Activated naive CD8-positive, alpha-beta T cell treated with anti-CD3 and anti-CD28 coated beads for 36 hours (primary cell): ENCODE measurements around the gene PSME3IP1. TPM values are rescaled to one million over a fixed set of nuclear protein-coding genes. Genes with fewer than 3 reads are reported as not detected.
"Not testable (repeated sequence)": the region's sequence is repeated elsewhere in the genome, so short reads cannot be mapped to it uniquely, and the experiment has no call there.

Experiments
- DNase-seq: peaks from one replicate; pipeline ENCODE4 v3.0.0; 2021
- H3K27ac Mint-ChIP-seq: one replicate; pipeline ENCODE4 v1.8.0; 2022; ENCODE audit warnings: mild to moderate bottlenecking, moderate library complexity, mixed read lengths
- H3K27me3 Mint-ChIP-seq: one replicate; pipeline ENCODE4 v1.8.0; 2022; ENCODE audit warnings: mild to moderate bottlenecking, mixed read lengths
- H3K36me3 Mint-ChIP-seq: one replicate; pipeline ENCODE4 v1.8.0; 2021; ENCODE audit warnings: mild to moderate bottlenecking, mixed read lengths
- H3K4me1 Mint-ChIP-seq: one replicate; pipeline ENCODE4 v1.8.0; 2021; ENCODE audit warnings: mixed read lengths
- H3K4me3 Mint-ChIP-seq: one replicate; pipeline ENCODE4 v1.8.0; 2022; ENCODE audit warnings: mild to moderate bottlenecking, moderate library complexity, mixed read lengths
- H3K9me3 Mint-ChIP-seq: one replicate; pipeline ENCODE4 v1.8.0; 2022; ENCODE audit warnings: mixed read lengths
- total RNA-seq, 2 experiments: library from RNA; stranded (reverse); gene quantifications; one replicate each; pipeline ENCODE4 v1.2.3, GENCODE V29; 2021

Gene PSME3IP1
- total RNA-seq, 2 experiments from 2014 or later: 109 to 117 TPM

DNA sequence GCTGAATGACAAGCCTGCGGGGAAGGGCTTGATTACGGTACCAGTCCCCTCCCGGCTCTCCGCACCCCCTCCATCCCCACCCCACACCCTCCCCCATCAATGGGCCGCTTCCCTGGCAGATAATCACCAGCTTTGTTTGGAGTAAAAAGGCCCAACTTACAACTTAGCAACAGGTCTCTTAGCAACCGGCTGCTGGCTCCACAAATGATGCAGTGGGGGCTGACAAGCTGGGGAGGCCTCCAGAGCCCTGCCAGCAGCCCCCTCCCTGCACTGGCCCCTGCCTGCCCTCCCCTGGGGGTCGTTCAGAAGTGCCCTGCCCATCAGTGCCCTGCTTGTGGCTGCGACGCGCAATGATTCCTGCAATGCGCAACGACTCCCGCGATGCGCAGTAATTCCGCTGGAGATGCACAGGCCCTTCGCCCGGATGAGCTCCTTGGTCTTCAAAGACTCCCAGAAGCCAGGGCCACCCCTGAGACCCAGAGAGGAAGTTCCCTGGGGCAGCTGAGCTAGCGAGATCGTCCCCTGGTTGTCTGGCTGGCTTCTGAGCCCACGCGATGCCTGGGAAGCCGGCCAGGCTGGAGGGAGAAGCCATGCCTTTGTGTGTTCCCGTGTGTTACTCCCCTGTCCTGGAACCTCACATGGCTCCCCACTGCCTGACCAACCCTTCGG, 70.2 kb downstream of the PSME3IP1 start:
- Mint-ChIP-seq H3K4me3 (no peak overlapping the region), H3K36me3 (no peaks in the 10 kb centered on the region), H3K27ac (no peak overlapping the region), H3K9me3 (no peaks in the 10 kb centered on the region), H3K27me3 (no peaks in the 10 kb centered on the region), H3K4me1 (peaks cover 5% of the 10 kb centered on the region)
- DNase-seq: no peak

DNA sequence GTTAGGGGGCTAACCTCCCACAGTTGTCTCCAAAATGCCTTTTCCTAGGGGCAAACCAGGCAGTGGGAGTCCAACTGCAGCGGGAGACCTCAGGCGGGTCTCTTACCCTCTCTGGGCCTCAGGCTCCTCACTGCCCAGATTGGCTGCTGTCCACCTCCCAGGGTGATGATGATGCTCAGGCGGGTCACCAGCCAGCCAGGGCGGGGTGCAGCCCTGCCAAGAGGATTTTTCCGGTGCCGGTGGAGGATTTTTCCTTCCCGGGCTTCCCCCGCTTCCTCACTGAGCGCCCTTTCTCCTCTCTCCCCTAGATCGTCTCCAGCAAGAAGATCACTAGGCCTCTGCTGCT, 70.7 kb downstream of the PSME3IP1 start:
- Mint-ChIP-seq H3K9me3 (no peaks in the 10 kb centered on the region), H3K27ac (no peak overlapping the region), H3K36me3 (no peaks in the 10 kb centered on the region), H3K4me3 (no peak overlapping the region), H3K4me1 (peaks cover 5% of the 10 kb centered on the region), H3K27me3 (no peaks in the 10 kb centered on the region)
- no peak for DNase-seq

DNA sequence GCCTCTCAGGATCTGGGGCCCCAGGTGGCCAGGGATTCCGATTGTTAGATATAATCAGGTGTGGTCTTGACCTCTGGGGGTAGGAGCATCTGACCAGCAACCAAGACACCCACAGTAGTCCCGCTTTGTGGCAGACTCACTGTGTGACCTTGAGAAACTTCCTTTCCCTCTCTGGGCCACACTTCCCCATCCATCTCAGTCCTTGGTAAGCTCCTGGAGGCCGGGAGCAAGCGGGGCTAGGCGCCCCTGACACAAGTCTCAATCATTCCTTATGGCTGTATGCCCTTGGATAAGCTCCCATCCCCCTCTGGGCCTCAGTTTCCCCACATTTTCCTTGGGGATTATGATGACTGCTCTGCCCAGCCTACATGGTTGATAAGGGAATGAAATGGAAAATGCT, 72.2 kb downstream of the PSME3IP1 start:
- Mint-ChIP-seq H3K27me3 (no peaks in the 10 kb centered on the region), H3K4me1 (peaks cover 5% of the 10 kb centered on the region), H3K4me3 (no peak overlapping the region), H3K27ac (no peak overlapping the region), H3K9me3 (no peaks in the 10 kb centered on the region), H3K36me3 (no peaks in the 10 kb centered on the region)
- DNase-seq: no peak

DNA sequence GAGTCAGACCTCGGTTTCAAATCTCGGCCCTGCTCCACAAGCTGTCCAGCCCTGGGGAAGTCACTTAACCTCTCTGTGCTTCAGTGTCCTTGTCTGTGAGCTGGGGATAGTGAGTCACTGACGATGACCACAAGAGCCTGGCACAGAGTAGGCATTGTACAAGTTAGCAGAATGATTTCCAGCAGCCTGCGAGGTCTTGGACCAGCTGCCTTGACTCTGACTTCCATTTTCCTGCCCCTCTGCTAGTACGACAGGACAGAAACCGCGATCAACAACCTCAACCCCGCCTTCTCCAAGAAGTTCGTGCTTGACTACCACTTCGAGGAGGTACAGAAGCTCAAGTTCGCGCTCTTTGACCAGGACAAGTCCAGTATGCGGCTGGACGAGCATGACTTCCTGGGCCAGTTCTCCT, 72.8 kb downstream of the PSME3IP1 start:
- Mint-ChIP-seq H3K9me3 (no peaks in the 10 kb centered on the region), H3K4me3 (no peak overlapping the region), H3K4me1 (peaks cover 5% of the 10 kb centered on the region), H3K27me3 (no peaks in the 10 kb centered on the region), H3K27ac (no peak overlapping the region), H3K36me3 (no peaks in the 10 kb centered on the region)
- DNase-seq: no peak

DNA sequence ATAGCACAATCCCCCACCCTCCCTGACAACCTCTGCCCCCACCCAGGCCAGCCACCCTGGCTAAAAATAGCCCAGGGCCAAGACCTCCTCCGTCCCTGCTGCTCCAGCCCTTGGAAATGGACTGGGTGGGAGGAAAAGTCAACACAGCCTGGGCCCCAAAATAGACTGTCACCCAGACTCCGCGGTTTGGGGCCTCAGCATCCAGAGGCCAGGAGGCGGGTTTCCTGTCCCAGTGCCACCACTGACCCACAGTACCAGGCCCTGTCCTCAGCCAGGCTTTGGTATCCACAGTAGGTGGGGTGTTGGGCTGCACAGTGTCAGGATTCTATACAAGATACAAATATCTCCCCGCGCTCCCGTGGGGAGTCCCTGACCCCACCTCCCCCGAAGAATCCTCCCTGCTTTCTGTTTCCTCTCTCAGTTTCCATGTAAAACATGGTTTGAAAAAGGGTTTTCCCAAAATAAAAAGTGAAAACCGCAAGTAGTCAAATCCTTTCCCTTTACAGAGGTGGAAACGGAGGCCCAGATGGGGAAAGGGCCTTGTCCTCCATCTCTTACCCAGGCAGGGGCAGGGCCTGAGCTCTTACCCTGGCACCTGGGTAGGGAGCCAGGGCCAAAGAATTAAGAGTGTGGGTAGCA, 73.3 kb downstream of the PSME3IP1 start:
- Mint-ChIP-seq H3K4me3 (no peak overlapping the region), H3K27ac (no peak overlapping the region), H3K9me3 (no peaks in the 10 kb centered on the region), H3K27me3 (no peaks in the 10 kb centered on the region), H3K4me1 (peaks cover 5% of the 10 kb centered on the region), H3K36me3 (no peaks in the 10 kb centered on the region)
- no peak for DNase-seq

DNA sequence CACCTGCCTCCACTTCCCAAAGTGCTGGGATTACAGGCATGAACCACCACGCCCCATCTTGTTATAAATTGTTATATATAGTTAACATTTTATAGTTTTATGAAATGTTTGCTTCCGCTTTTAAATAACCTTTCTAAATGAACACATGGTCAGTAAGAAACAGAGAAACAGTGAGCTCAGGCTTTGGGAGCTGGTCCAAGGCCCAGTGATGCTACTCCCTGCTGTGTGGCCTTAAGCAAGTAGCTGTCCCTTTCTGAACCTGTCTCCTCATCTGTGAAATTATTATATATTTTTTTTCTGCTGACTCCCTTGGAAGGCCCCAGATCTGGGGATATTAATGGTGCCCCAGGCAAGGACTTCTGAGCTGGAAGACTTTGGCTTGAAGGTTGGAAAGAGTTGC, 74.4 kb downstream of the PSME3IP1 start:
- H3K27me3 Mint-ChIP-seq: no peaks in the 10 kb centered on the region
- H3K36me3 Mint-ChIP-seq: no peaks in the 10 kb centered on the region
- no peak for DNase-seq
- H3K27ac Mint-ChIP-seq: no peak overlapping the region
- H3K9me3 Mint-ChIP-seq: no peaks in the 10 kb centered on the region
- H3K4me1 Mint-ChIP-seq: peaks cover 6% of the 10 kb centered on the region
- no peak overlapping the region for H3K4me3 Mint-ChIP-seq

DNA sequence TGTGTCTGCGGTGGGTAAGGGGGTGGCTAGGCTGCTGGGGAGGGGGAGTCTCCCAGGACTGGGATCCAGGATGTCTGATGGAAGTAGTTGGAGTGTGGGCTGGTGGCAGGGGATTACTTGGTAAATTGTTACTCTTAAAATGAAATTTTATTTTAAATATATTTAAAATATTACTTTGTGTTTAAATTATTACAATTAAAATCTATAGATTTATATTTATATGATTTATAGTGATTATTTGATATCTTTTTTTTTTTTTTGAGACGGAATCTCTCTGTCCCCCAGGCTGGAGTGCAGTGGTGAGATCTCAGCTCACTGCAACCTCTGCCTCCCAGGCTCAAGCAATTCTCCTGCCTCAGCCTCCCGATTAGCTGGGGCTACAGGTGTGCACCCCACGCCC, 74.9 kb downstream of the PSME3IP1 start:
- DNase-seq: no peak
- H3K4me1 Mint-ChIP-seq: peaks cover 7% of the 10 kb centered on the region
- H3K27me3 Mint-ChIP-seq: no peaks in the 10 kb centered on the region
- H3K27ac Mint-ChIP-seq: no peak overlapping the region
- no peaks in the 10 kb centered on the region for H3K36me3 Mint-ChIP-seq
- no peak overlapping the region for H3K4me3 Mint-ChIP-seq
- no peaks in the 10 kb centered on the region for H3K9me3 Mint-ChIP-seq

DNA sequence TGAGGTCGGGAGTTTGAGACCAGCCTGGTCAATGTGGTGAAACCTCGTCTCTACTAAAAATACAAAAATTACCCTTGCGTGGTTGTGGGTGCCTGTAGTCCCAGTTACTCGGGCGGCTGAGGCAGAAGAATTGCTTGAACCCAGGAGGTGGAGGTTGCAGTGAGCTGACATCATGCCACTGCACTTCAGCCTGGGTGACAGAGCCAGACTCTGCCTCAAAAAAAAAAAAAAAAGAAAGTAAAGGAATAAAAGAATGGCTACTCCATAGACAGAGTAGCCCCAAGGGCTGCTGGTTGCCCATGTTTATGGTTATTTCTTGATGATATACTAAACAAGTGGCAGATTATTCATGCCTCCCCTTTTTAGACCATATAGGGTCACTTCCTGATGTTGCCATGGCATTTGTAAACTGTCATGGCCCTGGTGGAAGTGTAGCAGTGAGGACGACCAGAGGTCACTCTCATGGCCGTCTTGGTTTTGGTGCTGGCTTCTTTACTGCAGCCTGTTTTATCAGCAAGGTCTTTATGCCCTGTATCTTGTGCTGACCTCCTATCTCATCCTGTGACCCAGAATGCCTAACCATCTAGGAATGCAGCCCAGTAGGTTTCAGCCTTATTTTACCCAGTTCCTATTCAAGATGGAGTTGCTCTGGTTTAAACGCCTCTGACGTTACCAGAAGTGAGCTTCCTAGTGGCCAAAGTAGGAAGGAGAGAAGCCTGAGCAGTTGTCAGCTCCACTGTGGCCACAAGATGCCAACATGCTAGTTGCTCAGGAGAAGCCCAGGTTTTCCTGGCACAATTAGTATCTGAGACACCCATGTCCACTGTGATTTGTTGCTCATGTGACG, 76.4 kb downstream of the PSME3IP1 start:
- H3K27ac Mint-ChIP-seq, H3K27me3 Mint-ChIP-seq, H3K4me3 Mint-ChIP-seq, H3K36me3 Mint-ChIP-seq, H3K9me3 Mint-ChIP-seq, DNase-seq: not testable (repeated sequence)
- H3K4me1 Mint-ChIP-seq: peaks cover 12% of the 10 kb centered on the region

DNA sequence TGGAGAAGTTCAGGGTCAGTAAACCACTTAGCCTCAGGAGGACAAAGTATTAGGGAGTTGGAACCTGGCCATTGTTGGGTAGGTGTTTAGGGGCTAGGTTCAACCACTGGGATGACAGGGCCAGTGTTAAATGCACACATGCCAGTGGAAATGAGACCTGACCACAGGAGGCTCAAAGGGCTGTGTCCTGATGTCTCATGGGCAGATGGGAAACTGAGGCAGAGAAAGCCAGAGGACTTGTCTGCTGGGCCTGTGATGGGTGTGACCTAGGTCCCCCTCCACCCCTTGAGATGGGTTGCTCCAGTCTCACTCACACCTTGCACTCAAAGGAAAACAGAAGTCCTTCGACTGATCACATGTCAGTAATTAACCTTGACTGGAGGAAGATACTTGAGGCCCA, 77.4 kb downstream of the PSME3IP1 start:
- Mint-ChIP-seq H3K4me3 (no peak overlapping the region), H3K9me3 (no peaks in the 10 kb centered on the region), H3K27me3 (no peaks in the 10 kb centered on the region), H3K36me3 (no peaks in the 10 kb centered on the region), H3K27ac (no peak overlapping the region), H3K4me1 (peaks cover 13% of the 10 kb centered on the region)
- no peak for DNase-seq

DNA sequence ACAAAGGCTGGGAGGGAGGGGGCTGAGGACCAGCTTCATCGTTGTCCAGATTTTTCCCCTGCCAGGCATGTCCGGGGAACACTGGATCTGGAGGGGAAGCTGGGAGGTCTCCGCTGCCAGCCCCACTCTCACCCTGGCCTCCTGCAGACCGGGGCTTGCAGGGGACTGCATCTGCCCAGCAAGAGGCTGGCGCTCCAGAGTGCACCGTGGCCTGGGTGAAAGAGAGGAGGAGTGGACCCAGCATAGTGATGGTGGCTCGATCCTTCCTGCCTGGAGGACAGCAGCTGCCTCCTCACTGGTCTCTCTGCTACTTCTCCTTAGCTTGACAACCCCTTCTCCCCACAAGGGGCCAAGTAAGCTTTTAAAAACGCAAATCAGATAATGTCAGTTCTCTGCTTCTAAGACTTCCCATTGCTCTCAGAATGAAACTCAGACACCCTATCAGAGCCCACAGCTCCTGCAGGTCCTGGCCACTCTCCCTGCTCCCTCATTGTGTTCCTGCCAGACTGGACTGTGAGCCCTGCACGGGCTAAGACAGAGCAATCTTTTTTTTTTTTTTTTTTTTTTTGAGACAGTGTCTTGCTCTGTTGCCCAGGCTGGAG, 78.4 kb downstream of the PSME3IP1 start:
- no peaks in the 10 kb centered on the region for H3K9me3 Mint-ChIP-seq
- no peak overlapping the region for H3K4me3 Mint-ChIP-seq
- no peak for DNase-seq
- H3K36me3 Mint-ChIP-seq: no peaks in the 10 kb centered on the region
- peaks cover 8% of the 10 kb centered on the region for H3K4me1 Mint-ChIP-seq
- no peak overlapping the region for H3K27ac Mint-ChIP-seq
- H3K27me3 Mint-ChIP-seq: no peaks in the 10 kb centered on the region

DNA sequence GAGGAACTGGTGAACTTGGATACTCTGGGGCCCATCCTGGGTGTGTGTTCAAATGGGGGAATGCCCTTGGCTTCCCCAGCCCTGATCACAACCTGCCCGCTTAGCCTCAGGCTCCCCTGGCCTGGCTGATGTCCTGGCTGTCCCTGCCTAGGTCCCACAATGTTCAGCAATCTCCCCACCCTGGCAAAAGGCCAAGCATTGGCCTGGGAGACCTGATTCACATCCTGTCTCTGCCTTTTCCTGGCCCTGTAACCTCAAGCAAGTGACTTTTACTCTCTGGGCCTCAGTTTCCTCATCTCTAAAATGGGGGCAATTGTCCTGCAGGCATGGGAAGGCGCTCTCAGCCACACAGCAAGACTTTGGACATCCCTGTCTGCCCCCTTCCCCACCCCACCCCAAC, 79.1 kb downstream of the PSME3IP1 start:
- Mint-ChIP-seq H3K27ac (no peak overlapping the region), H3K4me1 (peaks cover 8% of the 10 kb centered on the region), H3K9me3 (no peaks in the 10 kb centered on the region), H3K4me3 (no peak overlapping the region), H3K27me3 (no peaks in the 10 kb centered on the region), H3K36me3 (no peaks in the 10 kb centered on the region)
- no peak for DNase-seq

DNA sequence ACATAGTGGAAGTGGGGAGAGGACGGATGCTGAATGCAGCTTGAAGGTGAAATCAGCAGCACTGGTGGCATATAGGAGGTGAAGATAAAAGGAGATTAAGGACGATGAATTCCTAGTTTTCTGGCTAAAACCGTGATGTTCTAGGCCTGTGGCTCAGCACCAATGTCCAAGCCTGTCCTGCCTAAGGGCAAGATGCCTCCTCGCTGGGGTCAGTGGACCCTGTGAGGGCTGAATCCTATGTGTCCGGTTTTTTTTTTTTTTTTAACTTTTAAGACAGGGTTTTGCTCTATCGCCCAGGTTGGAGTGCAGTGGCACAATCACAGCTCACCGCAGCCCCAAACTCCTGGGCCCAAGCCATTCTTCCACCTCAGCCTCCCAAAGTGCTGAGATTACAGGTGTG, 80.7 kb downstream of the PSME3IP1 start:
- Mint-ChIP-seq H3K4me3 (no peak overlapping the region), H3K27ac (no peak overlapping the region), H3K4me1 (peaks cover 10% of the 10 kb centered on the region), H3K9me3 (no peaks in the 10 kb centered on the region), H3K36me3 (no peaks in the 10 kb centered on the region), H3K27me3 (no peaks in the 10 kb centered on the region)
- no peak for DNase-seq

DNA sequence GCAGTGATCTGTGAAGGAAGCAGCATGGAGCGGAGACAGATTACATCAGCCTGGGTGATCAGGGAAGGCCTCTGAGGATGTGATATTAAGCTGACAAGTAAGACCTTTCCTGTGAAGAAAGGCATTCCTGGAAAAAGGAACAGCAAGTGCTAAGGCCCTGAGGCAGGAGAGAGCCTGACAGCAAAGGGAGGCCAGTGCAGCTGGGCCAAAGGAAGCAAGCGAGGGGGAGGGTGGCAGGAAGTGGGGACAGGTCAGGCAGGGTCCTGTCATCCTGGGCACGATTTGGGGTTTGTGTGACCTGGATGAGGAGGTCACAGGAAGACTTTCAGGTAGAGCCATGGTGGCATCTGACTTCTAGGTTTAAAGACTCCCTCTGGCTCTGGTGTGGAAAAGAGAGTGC, 81.1 kb downstream of the PSME3IP1 start:
- Mint-ChIP-seq H3K4me1 (peaks cover 13% of the 10 kb centered on the region), H3K27me3 (no peaks in the 10 kb centered on the region), H3K4me3 (no peak overlapping the region), H3K27ac (no peak overlapping the region), H3K36me3 (no peaks in the 10 kb centered on the region), H3K9me3 (no peaks in the 10 kb centered on the region)
- no peak for DNase-seq

DNA sequence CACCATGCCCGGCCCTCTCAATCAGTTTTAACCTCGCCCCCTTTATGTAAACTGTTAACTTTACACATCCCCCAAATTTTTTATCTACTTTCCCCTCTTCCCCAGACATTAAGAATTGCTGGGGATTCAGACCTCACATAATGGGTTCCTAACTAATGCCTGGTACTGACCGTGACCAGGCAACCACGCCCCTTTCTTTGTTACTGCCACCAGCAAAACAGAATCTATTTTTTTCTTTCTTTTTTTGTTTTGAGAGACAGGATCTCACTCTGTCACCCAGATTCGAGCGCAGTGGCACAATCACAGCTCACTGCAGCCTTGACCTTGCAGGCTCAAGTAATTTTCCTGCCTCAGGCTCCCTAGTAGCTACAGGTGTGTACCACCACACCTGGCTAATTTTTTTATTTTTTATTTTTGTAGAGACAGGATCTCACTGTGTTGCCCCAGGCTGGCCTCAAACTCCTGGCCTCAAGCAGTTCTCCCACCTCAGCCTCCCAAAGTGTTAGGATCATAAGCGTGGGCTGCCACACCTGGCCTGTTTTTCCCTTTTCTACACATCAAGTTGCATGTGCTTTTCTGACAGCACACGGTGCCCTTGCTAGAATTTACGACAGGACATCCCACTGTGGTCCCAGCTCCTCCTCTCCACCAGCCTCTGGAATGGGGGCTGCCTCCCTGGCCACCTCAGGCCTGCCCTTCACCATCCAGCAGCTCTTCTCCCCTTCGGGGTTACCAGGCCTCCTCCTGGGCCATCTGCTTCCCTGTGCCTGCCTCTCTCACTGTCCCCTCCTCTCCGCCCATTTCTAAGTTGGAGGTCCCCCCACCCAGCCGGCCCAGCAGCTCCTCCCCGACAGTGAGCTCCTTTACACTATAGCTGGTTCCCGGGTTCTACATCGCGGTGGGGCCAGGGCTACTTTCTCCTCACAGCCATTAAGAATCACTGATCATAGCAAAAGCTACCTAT, 82.7 kb downstream of the PSME3IP1 start:
- no peak overlapping the region for H3K27ac Mint-ChIP-seq
- no peak for DNase-seq
- peaks cover 13% of the 10 kb centered on the region for H3K4me1 Mint-ChIP-seq
- H3K36me3 Mint-ChIP-seq: no peaks in the 10 kb centered on the region
- H3K9me3 Mint-ChIP-seq: no peaks in the 10 kb centered on the region
- no peaks in the 10 kb centered on the region for H3K27me3 Mint-ChIP-seq
- H3K4me3 Mint-ChIP-seq: no peak overlapping the region
